Stimulated activated CD4-positive, alpha-beta T cell treated with anti-CD3 and anti-CD28 coated beads, TNF-alpha, amount 100 ng/mL, for 48 hours (primary cell): ENCODE results near the gene HARS2.
"Not testable (repeated sequence)": the region's sequence is repeated elsewhere in the genome, so short reads cannot be mapped to it uniquely, and the experiment has no call there.

Experiments used
- DNase-seq, 3 donors: peaks; one replicate each; pipeline ENCODE4 v3.0.0-alpha.2; 2020; ENCODE audit warnings: low read depth in 3 of 3

The HARS2 gene

GRCh38 chr5:140700177-140701144, 9.2 kb downstream of the HARS2 start, which contains the start of gene ZMAT2:
ZMAT2 (plus strand) TSS chr5:140700447; CDS start chr5:140700461, 14 bp downstream.
- DNase-seq, result peak; percentile 79 to 90 (median 81)

- DNase-seq, result no peak
Observed at GRCh38 chr5:140707812-140708211, 16.6 kb downstream of the HARS2 start.

- DNase-seq, result not testable (repeated sequence)
Observed at GRCh38 chr5:140708787-140709186, 17.5 kb downstream of the HARS2 start.

- DNase-seq, result peak; percentile 74 to 86 (median 80)
Observed at GRCh38 chr5:140710899-140711552, 19.8 kb downstream of the HARS2 start.

GRCh38 chr5:140711794-140712193, 20.5 kb downstream of the HARS2 start:
- no peak for DNase-seq

- no peak for DNase-seq
Observed at GRCh38 chr5:140713562-140714094, 22.4 kb downstream of the HARS2 start.

GRCh38 chr5:140716238-140716637, 25.0 kb downstream of the HARS2 start:
- DNase-seq, result not testable (repeated sequence)

- DNase-seq, result no peak
Observed at GRCh38 chr5:140718266-140718592, 27.0 kb downstream of the HARS2 start.

GRCh38 chr5:140720738-140721137, 29.5 kb downstream of the HARS2 start:
- not testable (repeated sequence) for DNase-seq

GRCh38 chr5:140721395-140721794, 30.1 kb downstream of the HARS2 start:
- not testable (repeated sequence) for DNase-seq

- DNase-seq, result peak; percentile 63 to 72 (median 63)
Observed at GRCh38 chr5:140725799-140726471, 34.7 kb downstream of the HARS2 start.

GRCh38 chr5:140733098-140733497, 41.8 kb downstream of the HARS2 start:
- DNase-seq, result no peak

- no peak for DNase-seq
Observed at GRCh38 chr5:140734354-140734753, 43.1 kb downstream of the HARS2 start.

- no peak for DNase-seq
Observed at GRCh38 chr5:140737486-140737885, 46.2 kb downstream of the HARS2 start.

GRCh38 chr5:140741967-140742366, 50.7 kb downstream of the HARS2 start:
- no peak for DNase-seq
